ENCODE results near the gene LTV1.

DNA sequence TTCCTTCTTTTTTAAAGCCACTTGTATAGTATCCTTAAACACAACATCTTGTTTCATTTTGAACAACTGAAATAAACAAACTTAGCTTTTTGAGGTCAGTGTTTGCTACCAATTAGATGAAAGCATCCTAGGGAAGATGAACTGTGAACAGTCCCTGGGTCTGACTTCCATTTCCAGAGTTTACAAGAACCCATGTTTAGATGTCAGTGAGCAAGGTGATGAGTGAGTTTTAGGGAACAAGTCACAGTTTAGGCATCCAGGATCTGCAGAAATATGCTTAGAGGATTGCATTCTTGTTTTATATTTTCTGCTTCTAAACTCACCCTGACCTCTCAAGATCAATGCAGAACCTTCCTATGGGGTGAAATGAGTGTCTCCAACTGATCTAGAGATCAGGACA lies 24.1 kb downstream of the LTV1 start:
- TF ChIP-seq, protein P1, sequence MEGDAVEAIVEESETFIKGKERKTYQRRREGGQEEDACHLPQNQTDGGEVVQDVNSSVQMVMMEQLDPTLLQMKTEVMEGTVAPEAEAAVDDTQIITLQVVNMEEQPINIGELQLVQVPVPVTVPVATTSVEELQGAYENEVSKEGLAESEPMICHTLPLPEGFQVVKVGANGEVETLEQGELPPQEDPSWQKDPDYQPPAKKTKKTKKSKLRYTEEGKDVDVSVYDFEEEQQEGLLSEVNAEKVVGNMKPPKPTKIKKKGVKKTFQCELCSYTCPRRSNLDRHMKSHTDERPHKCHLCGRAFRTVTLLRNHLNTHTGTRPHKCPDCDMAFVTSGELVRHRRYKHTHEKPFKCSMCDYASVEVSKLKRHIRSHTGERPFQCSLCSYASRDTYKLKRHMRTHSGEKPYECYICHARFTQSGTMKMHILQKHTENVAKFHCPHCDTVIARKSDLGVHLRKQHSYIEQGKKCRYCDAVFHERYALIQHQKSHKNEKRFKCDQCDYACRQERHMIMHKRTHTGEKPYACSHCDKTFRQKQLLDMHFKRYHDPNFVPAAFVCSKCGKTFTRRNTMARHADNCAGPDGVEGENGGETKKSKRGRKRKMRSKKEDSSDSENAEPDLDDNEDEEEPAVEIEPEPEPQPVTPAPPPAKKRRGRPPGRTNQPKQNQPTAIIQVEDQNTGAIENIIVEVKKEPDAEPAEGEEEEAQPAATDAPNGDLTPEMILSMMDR (IDR thresholded peaks at IDR 0.05) = no peak
- TF ChIP-seq POLR2A (IDR thresholded peaks at IDR 0.05) = no peak
